Activated CD8-positive, alpha-beta memory T cell treated with anti-CD3 and anti-CD28 coated beads, Interleukin-2, amount 10 ng/mL, durations not matched to agents 7 days and 5 days (primary cell): Measurements from ENCODE around the gene CLSTN2. TPM values are rescaled to one million over a fixed set of nuclear protein-coding genes. Genes with fewer than 3 reads are reported as not detected.

Experiments
- ATAC-seq: fragments of 150-1000 bp; cut with Tn5 transposase; one replicate; pipeline ENCODE4 v1.10.0; 2021; ENCODE audit warnings: moderate library complexity
- CTCF ChIA-PET: fragments of 350-600 bp; sonication (Branson Sonifier 250); formaldehyde crosslinking; loops from one replicate; lab custom pipeline; 2021; ENCODE audit warnings: antibody characterized with exemption; lab: Charles Lee
- DNase-seq: peaks from one replicate; pipeline ENCODE4 v3.0.0-alpha.2; 2020
- H3K27ac Mint-ChIP-seq: one replicate; pipeline ENCODE4 v1.8.0; 2021; ENCODE audit warnings: mild to moderate bottlenecking, mixed read lengths
- H3K27me3 Mint-ChIP-seq: one replicate; pipeline ENCODE4 v1.8.0; 2021; ENCODE audit warnings: mixed read lengths
- H3K36me3 Mint-ChIP-seq: one replicate; pipeline ENCODE4 v1.8.0; 2021; ENCODE audit warnings: mild to moderate bottlenecking, mixed read lengths
- H3K4me1 Mint-ChIP-seq: one replicate; pipeline ENCODE4 v1.8.0; 2021; ENCODE audit warnings: mixed read lengths
- H3K4me3 Mint-ChIP-seq: one replicate; pipeline ENCODE4 v1.8.0; 2021; ENCODE audit warnings: mild to moderate bottlenecking, moderate library complexity, mixed read lengths
- H3K9me3 Mint-ChIP-seq: one replicate; pipeline ENCODE4 v1.8.0; 2022; ENCODE audit warnings: low read depth, mixed read lengths
- total RNA-seq, 2 experiments: library from RNA; stranded (reverse); gene quantifications; one replicate each; pipeline ENCODE4 v1.2.3, GENCODE V29; 2021

CLSTN2 gene
- total RNA-seq, 2 experiments from 2014 or later, result 0.07 TPM; not detected in 1

DNA sequence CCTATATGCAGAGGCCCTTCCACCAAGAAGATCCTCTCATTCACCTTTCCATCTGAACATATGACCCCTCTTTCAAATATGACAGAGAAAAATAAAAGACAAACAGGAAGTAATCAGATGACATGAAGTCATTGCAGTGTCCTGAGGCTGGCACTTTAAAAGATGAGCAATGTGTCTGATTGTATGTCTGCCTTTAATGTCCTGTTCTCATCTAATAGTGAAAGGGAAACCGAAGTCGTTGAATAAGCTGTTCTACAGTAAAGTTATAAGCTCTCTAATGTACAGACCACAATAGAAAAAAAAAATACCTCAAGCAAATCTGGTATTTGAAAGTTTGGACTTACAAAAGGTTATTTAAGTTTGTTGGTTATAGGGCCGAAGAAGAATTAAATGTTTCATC lies 243.0 kb downstream of the CLSTN2 start:
- DNase-seq, result no peak
- Mint-ChIP-seq H3K27me3 (no peaks in the 10 kb centered on the region), H3K36me3 (no peaks in the 10 kb centered on the region), H3K27ac (no peak overlapping the region), H3K9me3 (no peaks in the 10 kb centered on the region), H3K4me3 (no peak overlapping the region), H3K4me1 (no peaks in the 10 kb centered on the region)
- CTCF ChIA-PET, result no interaction called here
- ATAC-seq, result no peak

DNA sequence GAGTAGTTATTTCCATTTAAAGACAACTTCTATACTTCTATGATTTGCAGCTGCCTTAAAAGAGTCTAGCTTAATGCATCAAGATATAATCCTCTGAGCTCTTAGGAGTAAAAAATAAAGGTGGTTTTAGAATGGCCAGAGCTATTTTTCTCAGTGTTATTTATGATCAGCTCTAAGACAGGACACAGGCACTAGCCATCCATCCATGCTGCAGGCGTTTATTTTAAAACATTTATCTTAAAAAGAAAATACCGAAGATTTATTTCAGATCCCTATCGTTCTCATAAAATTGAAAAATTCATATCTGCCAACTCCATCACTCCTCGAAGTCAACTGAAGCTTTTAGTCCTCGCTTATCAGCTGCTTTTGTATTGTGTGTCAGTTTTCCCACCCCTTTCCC lies 243.5 kb downstream of the CLSTN2 start:
- Mint-ChIP-seq H3K27me3 (no peaks in the 10 kb centered on the region), H3K36me3 (no peaks in the 10 kb centered on the region), H3K4me3 (no peak overlapping the region), H3K27ac (no peak overlapping the region), H3K9me3 (no peaks in the 10 kb centered on the region), H3K4me1 (no peaks in the 10 kb centered on the region)
- ATAC-seq, result no peak
- CTCF ChIA-PET, result no interaction called here
- DNase-seq, result no peak

DNA sequence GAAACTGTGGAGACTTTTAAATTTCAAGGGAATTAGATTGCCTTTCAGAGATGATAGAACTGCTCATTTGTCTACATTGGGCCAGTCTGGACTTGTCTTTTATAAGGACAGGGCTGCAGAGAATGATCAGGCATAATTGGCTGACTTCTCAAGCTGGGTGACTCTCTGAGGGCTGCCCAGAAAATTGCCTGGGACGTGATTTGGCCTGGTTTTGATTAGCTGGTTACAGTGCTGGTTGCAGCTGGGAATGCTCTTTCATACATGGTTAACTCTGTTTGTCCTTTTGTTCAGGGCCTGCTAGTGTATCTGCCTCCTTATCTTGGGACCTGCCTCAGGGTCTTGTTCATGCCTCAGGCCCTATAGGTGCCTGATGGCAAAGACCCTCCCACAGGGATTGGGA lies 245.6 kb downstream of the CLSTN2 start:
- H3K36me3 Mint-ChIP-seq, result no peaks in the 10 kb centered on the region
- CTCF ChIA-PET, result no interaction called here
- no peaks in the 10 kb centered on the region for H3K9me3 Mint-ChIP-seq
- H3K27me3 Mint-ChIP-seq, result no peaks in the 10 kb centered on the region
- no peak overlapping the region for H3K27ac Mint-ChIP-seq
- DNase-seq (no peak), ATAC-seq (no peak)
- H3K4me3 Mint-ChIP-seq, result no peak overlapping the region
- H3K4me1 Mint-ChIP-seq, result no peaks in the 10 kb centered on the region

DNA sequence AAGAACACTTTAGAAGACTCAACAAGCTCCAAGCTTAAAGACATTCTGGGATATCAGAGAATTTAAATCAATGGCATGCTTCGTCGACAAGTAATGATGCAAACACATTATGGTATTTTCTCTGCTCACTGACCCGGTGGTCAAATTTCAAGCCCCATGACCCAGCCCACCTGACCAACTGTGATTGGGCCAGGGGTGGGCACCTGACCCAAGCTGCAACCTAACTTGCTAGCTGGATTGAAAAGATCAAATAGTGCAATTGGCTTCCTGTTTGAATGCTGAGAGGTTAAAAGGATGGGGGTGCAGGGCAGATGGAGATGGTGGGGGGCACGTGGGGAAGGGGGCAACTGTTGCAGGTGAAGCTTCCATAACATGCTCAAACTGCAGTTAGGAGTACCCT lies 250.4 kb downstream of the CLSTN2 start:
- H3K9me3 Mint-ChIP-seq, result no peaks in the 10 kb centered on the region
- DNase-seq, result no peak

DNA sequence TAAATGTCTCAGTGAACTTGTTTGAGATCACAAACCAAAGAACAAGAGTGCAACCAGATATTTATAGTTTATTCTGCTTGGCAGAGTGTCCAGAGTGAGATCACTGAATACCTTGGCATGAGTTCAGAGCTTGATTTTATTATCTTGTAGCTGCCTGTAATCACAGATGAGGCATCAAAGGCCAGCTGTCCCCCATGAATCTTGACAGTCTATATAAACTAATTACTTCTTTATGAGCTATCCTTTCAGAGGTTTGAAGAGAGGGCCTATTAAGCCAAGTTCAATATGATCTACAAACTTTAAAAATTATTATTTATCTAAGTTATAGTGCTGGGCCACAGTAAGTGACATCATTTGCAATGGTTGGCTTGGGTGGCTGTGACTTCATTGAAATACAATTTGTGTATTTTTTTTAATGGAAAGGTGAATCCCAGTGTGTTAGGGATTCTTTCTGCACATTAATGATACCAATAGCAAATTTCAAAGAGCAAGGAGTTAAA lies 251.5 kb downstream of the CLSTN2 start:
- Mint-ChIP-seq H3K4me1 (no peaks in the 10 kb centered on the region), H3K27ac (no peak overlapping the region), H3K4me3 (no peak overlapping the region), H3K9me3 (no peaks in the 10 kb centered on the region), H3K27me3 (no peaks in the 10 kb centered on the region), H3K36me3 (no peaks in the 10 kb centered on the region)
- CTCF ChIA-PET, result no interaction called here
- DNase-seq (no peak), ATAC-seq (no peak)

More for the DNA sequence above, 250.4 kb downstream of the CLSTN2 start:
- no peak for ATAC-seq
- CTCF ChIA-PET, result no interaction called here
- no peak overlapping the region for H3K4me3 Mint-ChIP-seq
- no peak overlapping the region for H3K27ac Mint-ChIP-seq
- no peaks in the 10 kb centered on the region for H3K27me3 Mint-ChIP-seq
- no peaks in the 10 kb centered on the region for H3K4me1 Mint-ChIP-seq
- no peaks in the 10 kb centered on the region for H3K36me3 Mint-ChIP-seq

DNA sequence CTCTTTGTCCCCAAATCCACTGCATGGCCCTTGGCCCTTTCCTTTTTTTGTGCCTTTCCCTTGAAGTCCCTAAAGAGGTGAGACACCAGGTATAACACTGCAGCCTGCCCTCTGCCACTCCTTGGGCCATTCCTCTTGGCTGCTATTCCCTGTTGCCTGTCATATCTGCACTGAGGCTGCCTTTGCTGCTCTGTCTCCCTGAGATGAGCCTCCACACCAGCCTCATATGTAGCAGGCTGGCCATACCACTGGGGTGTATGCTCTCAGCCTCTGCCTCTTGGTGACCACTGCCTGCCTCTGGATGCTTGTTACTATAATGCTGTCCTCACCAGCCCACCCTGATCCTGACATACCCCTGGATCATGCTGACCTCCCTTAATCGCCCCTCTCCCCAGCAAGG lies 252.0 kb downstream of the CLSTN2 start:
- no peak for DNase-seq
- Mint-ChIP-seq H3K36me3 (no peaks in the 10 kb centered on the region), H3K4me3 (no peak overlapping the region), H3K27ac (no peak overlapping the region), H3K27me3 (peaks cover 2% of the 10 kb centered on the region), H3K9me3 (no peaks in the 10 kb centered on the region), H3K4me1 (no peaks in the 10 kb centered on the region)
- no peak for ATAC-seq
- CTCF ChIA-PET, result no interaction called here

DNA sequence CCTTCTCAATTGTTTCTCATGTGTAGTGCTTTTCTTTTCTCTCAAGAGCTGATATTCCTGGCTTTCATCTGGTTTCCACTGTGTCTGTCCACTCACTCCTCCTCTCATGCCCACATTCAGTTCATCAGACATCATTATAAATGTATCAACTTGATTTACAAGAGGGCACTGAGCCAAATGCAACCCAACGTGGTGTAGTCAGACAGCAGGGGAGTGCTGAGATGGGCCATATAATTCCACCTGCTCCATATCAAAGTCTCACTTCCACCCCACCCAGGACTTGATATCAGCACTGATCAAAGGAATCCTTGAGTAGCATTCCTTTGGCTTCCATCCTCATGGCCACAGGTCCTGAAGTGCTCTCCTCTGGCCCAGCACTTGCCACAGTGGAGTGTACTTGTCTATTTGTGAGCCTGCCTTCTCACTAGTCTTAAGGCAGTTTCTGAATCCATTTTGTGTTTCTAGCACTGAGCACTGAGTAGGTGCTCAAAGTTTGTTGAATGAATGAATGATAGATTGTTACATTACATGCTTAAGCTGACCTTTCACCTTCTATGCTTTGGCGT lies 252.8 kb downstream of the CLSTN2 start:
- Mint-ChIP-seq H3K4me1 (no peaks in the 10 kb centered on the region), H3K9me3 (no peaks in the 10 kb centered on the region), H3K4me3 (no peak overlapping the region), H3K27ac (no peak overlapping the region), H3K27me3 (peaks cover 4% of the 10 kb centered on the region), H3K36me3 (no peaks in the 10 kb centered on the region)
- ATAC-seq, result no peak
- CTCF ChIA-PET, result no interaction called here
- no peak for DNase-seq

DNA sequence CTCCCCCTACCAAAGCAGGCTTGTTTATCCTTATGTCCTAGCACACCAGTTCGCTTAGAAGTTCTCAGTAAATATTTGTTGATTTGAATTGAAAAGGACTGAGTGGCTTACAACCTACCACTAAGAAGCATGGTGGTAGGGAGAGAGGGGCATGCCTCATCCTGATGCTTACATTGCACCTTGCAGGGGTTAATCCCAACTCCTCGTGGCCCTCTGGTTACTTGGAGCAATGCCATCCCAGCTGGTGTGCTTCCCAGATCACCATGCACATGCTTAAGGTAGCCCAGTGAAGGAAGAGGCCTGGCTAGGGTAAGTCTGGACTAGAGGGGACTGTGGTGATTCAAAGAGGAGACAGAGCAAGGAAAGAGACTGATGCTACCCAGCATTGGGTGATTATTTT lies 253.3 kb downstream of the CLSTN2 start:
- Mint-ChIP-seq H3K9me3 (no peaks in the 10 kb centered on the region), H3K27ac (no peak overlapping the region), H3K36me3 (no peaks in the 10 kb centered on the region), H3K4me3 (no peak overlapping the region), H3K27me3 (peaks cover 4% of the 10 kb centered on the region), H3K4me1 (no peaks in the 10 kb centered on the region)
- ATAC-seq (no peak), DNase-seq (no peak)
- CTCF ChIA-PET, result no interaction called here

DNA sequence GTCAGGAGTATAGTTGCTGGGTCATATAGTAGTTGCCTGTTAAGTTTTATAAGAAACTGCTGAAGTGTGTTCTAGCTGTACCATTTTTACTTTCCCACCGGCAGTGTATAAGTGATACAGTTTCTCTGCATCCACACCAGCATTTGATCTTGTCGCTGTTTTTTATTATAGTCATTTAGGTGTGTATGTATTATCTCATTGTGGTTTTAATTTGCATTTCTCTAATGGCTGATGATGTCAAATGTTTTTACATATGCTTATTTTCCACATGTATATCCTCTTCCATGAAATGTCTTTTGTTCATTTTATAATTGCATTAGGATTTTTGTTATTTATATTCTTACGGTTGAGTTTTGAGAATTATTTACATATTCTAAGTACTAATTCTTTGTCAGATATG lies 254.3 kb downstream of the CLSTN2 start:
- ATAC-seq, result no peak
- H3K27ac Mint-ChIP-seq, result no peak overlapping the region

GRCh38 chr3:140189976-140190375 lies 255.0 kb downstream of the CLSTN2 start:
- Mint-ChIP-seq H3K27me3 (peaks cover 6% of the 10 kb centered on the region), H3K27ac (no peak overlapping the region), H3K4me3 (no peak overlapping the region), H3K9me3 (no peaks in the 10 kb centered on the region), H3K36me3 (no peaks in the 10 kb centered on the region), H3K4me1 (no peaks in the 10 kb centered on the region)
- no peak for DNase-seq
- CTCF ChIA-PET, result no interaction called here
- ATAC-seq, result no peak

More for the DNA sequence above, 254.3 kb downstream of the CLSTN2 start:
- Mint-ChIP-seq H3K4me3 (no peak overlapping the region), H3K4me1 (no peaks in the 10 kb centered on the region), H3K9me3 (no peaks in the 10 kb centered on the region), H3K27me3 (peaks cover 6% of the 10 kb centered on the region), H3K36me3 (no peaks in the 10 kb centered on the region)
- CTCF ChIA-PET, result no interaction called here
- DNase-seq, result no peak

GRCh38 chr3:140196970-140197369 lies 262.0 kb downstream of the CLSTN2 start:
- Mint-ChIP-seq H3K36me3 (no peaks in the 10 kb centered on the region), H3K27ac (no peak overlapping the region), H3K27me3 (peaks cover 4% of the 10 kb centered on the region), H3K4me1 (no peaks in the 10 kb centered on the region), H3K4me3 (no peak overlapping the region), H3K9me3 (no peaks in the 10 kb centered on the region)
- ATAC-seq, result no peak
- CTCF ChIA-PET, result no interaction called here
- DNase-seq, result no peak

DNA sequence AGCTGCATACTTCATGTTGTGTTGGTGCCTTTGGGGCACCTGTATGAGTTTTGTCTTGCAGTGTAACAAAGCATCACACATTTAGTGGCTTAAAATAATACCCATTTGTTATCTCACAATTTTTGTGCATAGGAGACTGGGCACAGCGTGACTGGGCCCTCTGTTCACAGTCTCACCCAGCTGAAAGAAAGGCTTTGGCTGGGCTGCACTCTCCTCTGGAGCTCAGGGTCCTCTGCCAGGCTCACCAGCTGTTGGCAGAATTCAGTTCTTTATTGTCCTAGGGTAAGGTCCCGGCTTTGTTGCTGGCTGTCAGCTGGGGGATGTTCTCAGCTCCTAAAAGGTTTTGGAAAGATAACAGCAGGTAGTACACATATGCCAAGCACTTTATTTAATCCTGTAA lies 263.3 kb downstream of the CLSTN2 start:
- Mint-ChIP-seq H3K27ac (no peak overlapping the region), H3K4me3 (no peak overlapping the region), H3K9me3 (peaks cover 2% of the 10 kb centered on the region), H3K36me3 (no peaks in the 10 kb centered on the region), H3K4me1 (no peaks in the 10 kb centered on the region), H3K27me3 (peaks cover 2% of the 10 kb centered on the region)
- no peak for ATAC-seq
- DNase-seq, result no peak
- CTCF ChIA-PET, result no interaction called here

GRCh38 chr3:140199008-140199407 lies 264.0 kb downstream of the CLSTN2 start:
- Mint-ChIP-seq H3K4me1 (no peaks in the 10 kb centered on the region), H3K27ac (no peak overlapping the region), H3K4me3 (no peak overlapping the region), H3K27me3 (no peaks in the 10 kb centered on the region), H3K36me3 (no peaks in the 10 kb centered on the region), H3K9me3 (peaks cover 2% of the 10 kb centered on the region)
- CTCF ChIA-PET, result no interaction called here
- DNase-seq (no peak), ATAC-seq (no peak)

- Mint-ChIP-seq H3K36me3 (no peaks in the 10 kb centered on the region), H3K27ac (no peak overlapping the region), H3K9me3 (peaks cover 2% of the 10 kb centered on the region), H3K4me1 (no peaks in the 10 kb centered on the region), H3K27me3 (no peaks in the 10 kb centered on the region), H3K4me3 (no peak overlapping the region)
- ATAC-seq (no peak), DNase-seq (no peak)
- CTCF ChIA-PET, result no interaction called here
Observed at GRCh38 chr3:140199743-140200142, 264.8 kb downstream of the CLSTN2 start.

DNA sequence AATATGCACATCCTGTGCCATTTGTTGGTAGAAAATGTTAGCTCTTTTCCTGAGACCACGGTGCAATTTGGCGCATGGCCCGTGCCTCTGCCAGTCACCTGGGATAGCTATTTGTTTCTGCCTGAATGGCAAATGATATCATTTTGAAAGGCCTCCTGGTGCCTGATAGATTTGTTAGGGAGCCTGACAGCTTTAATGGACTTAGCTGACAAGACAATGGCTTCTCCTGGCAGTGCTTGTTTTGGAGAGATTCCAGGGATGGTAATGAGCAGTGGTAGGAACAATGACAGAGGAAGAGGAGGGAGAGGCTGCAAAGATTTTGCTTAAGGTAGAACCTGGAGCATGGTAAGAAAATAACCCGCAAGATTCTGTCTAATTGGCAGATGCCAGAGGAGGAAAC lies 268.5 kb downstream of the CLSTN2 start:
- Mint-ChIP-seq H3K36me3 (no peaks in the 10 kb centered on the region), H3K4me3 (no peak overlapping the region), H3K4me1 (no peaks in the 10 kb centered on the region), H3K9me3 (peaks cover 2% of the 10 kb centered on the region), H3K27ac (no peak overlapping the region), H3K27me3 (peaks cover under 1% of the 10 kb centered on the region)
- ATAC-seq, result no peak
- DNase-seq, result no peak
- CTCF ChIA-PET, result no interaction called here
